Progenitor cell of endocrine pancreas (in vitro differentiated cells): ENCODE measurements around the gene CASD1. TPM values are rescaled to one million over a fixed set of nuclear protein-coding genes. Genes with fewer than 3 reads are reported as not detected.

Source experiments
- DNase-seq: peaks from one replicate; pipeline ENCODE4 v3.0.0; 2021; ENCODE audit warnings: low spot score; ENCODE audit not compliant: unreplicated experiment
- H3K27ac Mint-ChIP-seq: 2 replicates; pipeline ENCODE4 v1.8.0; 2021; ENCODE audit warnings: mild to moderate bottlenecking, moderate library complexity, mixed read lengths
- H3K27me3 Mint-ChIP-seq: 2 replicates; pipeline ENCODE4 v1.8.0; 2021; ENCODE audit warnings: mixed read lengths
- H3K36me3 Mint-ChIP-seq: 2 replicates; pipeline ENCODE4 v1.8.0; 2022; ENCODE audit warnings: mixed read lengths; ENCODE audit not compliant: insufficient read depth
- H3K4me1 Mint-ChIP-seq: 2 replicates; pipeline ENCODE4 v1.8.0; 2021; ENCODE audit warnings: low read depth, mixed read lengths
- H3K4me3 Mint-ChIP-seq: 2 replicates; pipeline ENCODE4 v1.8.0; 2021; ENCODE audit warnings: low read depth, mild to moderate bottlenecking, moderate library complexity, mixed read lengths
- H3K9me3 Mint-ChIP-seq: 2 replicates; pipeline ENCODE4 v1.8.0; 2021; ENCODE audit warnings: low read depth, mixed read lengths
- CTCF ChIP-seq: fragments of 200-600 bp; sonication (generic); IDR thresholded peaks from one replicate; pipeline ENCODE4 v1.5.0; 2021; ENCODE audit warnings: antibody characterized with exemption, mild to moderate bottlenecking; ENCODE audit not compliant: unreplicated experiment
- total RNA-seq: library from RNA; stranded (reverse); gene quantifications from 2 replicates; pipeline ENCODE4 v1.2.1, GENCODE V29; 2021

CASD1 gene
- total RNA-seq, 1 donor from 2014 or later, result 46.5 TPM

- H3K27ac Mint-ChIP-seq, result no peak overlapping the region
- H3K4me1 Mint-ChIP-seq, result no peaks in the 10 kb centered on the region
- no peak overlapping the region for H3K4me3 Mint-ChIP-seq
- H3K9me3 Mint-ChIP-seq, result peaks cover 4% of the 10 kb centered on the region
- no peak for DNase-seq
- TF ChIP-seq CTCF, result no peak
- H3K27me3 Mint-ChIP-seq, result no peaks in the 10 kb centered on the region
- H3K36me3 Mint-ChIP-seq, result no peaks in the 10 kb centered on the region
These were observed 23.4 kb upstream of the CASD1 start for GRCh38 chr7:94486216-94486615.

- Mint-ChIP-seq H3K36me3 (no peaks in the 10 kb centered on the region), H3K27ac (no peak overlapping the region), H3K27me3 (no peaks in the 10 kb centered on the region), H3K4me1 (peaks cover 1% of the 10 kb centered on the region), H3K4me3 (no peak overlapping the region), H3K9me3 (peaks cover 8% of the 10 kb centered on the region)
- no peak for DNase-seq
- no peak for TF ChIP-seq CTCF
These were observed 18.2 kb upstream of the CASD1 start for GRCh38 chr7:94491410-94491809.

- Mint-ChIP-seq H3K4me1 (peaks cover 1% of the 10 kb centered on the region), H3K9me3 (peaks cover 12% of the 10 kb centered on the region), H3K36me3 (no peaks in the 10 kb centered on the region), H3K27me3 (no peaks in the 10 kb centered on the region), H3K27ac (no peak overlapping the region), H3K4me3 (no peak overlapping the region)
- no peak for TF ChIP-seq CTCF
- no peak for DNase-seq
These were observed 17.0 kb upstream of the CASD1 start for GRCh38 chr7:94492601-94493000.

- H3K27me3 Mint-ChIP-seq, result no peaks in the 10 kb centered on the region
- H3K27ac Mint-ChIP-seq, result no peak overlapping the region
- no peak for TF ChIP-seq CTCF
- no peak overlapping the region for H3K4me3 Mint-ChIP-seq
- H3K36me3 Mint-ChIP-seq, result no peaks in the 10 kb centered on the region
- H3K9me3 Mint-ChIP-seq, result peaks cover 10% of the 10 kb centered on the region
- H3K4me1 Mint-ChIP-seq, result peaks cover 12% of the 10 kb centered on the region
- DNase-seq, result no peak
These were observed 11.5 kb upstream of the CASD1 start for GRCh38 chr7:94497874-94498670.

- Mint-ChIP-seq H3K27me3 (no peaks in the 10 kb centered on the region), H3K9me3 (peaks cover 10% of the 10 kb centered on the region), H3K36me3 (no peaks in the 10 kb centered on the region), H3K27ac (no peak overlapping the region), H3K4me1 (peaks cover 12% of the 10 kb centered on the region), H3K4me3 (no peak overlapping the region)
- no peak for TF ChIP-seq CTCF
- DNase-seq, result no peak
These were observed 10.7 kb upstream of the CASD1 start for GRCh38 chr7:94498918-94499317.
